Esophagus mucosa (tissue), 1 donor: ENCODE measurements around the gene CDC42. TPM values are rescaled to one million over a fixed set of nuclear protein-coding genes. Genes with fewer than 3 reads are reported as not detected.

ENCODE experiments used
- ATAC-seq: fragments of 200-7000 bp; cut with Tn5 transposase; one replicate; pipeline ENCODE4 v1.9.1; 2020
- total RNA-seq: library from RNA; stranded (reverse); gene quantifications from one replicate; pipeline ENCODE4 v1.2.4, GENCODE V29; 2023
- donor health status: DM: yes; HTN: yes; CAD: no.

CDC42 gene
- total RNA-seq, 1 donor from 2014 or later = 208 TPM

DNA sequence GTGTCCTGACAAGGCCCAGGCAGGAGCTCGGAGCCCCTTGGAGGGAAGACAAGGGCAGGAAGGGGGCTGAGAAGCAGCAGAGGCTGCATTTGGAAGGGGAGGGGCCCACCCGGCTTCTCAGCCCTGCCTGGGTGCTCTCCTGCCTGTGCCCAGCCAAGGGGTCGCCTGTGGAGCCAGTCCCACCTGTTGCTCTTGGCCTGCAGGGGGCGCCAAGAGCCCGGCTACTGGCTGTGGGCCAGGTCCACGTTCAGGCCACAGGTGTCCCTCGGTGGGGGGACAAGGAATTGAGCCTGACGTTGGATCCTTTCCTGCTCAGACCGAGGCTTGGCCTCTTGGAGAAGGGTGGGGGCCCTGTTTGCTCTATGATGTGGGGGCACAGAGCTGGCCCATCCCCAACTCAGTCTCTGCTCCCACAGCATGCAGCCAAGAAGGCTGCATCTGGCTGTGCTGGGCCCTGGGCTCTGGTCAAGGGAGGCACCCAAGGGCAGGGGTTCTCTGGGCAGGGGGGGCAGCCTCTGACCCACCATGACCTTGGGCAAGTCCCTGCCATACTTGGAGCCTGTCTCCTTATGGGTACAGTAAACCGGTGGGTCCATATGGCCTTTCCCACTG, 79.5 kb downstream of the CDC42 start:
- ATAC-seq = peak; percentile 16

DNA sequence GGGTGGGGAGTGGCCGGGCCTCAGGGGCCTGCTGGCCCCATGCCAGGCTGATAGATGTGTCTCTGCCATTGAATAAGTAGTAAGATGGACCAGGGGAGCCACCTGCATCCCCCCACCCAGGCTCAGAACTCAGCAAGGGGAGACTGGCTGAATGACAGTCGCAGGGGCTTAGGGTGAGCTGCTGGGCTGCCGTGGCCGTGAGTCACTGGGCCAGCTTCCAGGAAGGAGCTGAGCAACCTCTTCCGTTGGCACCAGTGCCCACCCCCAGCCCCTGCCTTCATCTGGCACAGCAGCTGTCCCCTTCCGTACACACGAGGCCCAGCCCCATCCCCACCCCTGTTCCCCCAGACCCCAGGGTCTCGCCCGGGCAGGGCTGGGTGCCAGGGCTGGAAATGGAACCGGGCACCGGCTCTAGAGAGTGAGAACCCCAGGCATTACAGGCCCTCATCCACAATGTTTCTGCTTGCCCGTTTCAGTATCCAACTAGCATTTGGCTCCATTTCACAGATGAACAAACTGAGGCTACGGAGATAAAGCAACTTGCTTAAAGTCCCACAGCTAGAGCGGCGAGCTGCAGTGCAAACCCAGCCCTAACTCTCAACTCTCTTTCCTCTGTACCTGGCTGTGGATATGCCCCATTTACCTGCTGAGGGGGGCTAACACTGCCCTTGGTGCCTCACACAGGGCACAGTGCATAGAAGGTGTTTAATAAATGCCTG, 80.2 kb downstream of the CDC42 start:
- peak; percentile 35 for ATAC-seq

- no peak for ATAC-seq
Observed at GRCh38 chr1:22133247-22133930, 80.9 kb downstream of the CDC42 start.

GRCh38 chr1:22133931-22134324, 81.4 kb downstream of the CDC42 start:
- ATAC-seq = no peak

DNA sequence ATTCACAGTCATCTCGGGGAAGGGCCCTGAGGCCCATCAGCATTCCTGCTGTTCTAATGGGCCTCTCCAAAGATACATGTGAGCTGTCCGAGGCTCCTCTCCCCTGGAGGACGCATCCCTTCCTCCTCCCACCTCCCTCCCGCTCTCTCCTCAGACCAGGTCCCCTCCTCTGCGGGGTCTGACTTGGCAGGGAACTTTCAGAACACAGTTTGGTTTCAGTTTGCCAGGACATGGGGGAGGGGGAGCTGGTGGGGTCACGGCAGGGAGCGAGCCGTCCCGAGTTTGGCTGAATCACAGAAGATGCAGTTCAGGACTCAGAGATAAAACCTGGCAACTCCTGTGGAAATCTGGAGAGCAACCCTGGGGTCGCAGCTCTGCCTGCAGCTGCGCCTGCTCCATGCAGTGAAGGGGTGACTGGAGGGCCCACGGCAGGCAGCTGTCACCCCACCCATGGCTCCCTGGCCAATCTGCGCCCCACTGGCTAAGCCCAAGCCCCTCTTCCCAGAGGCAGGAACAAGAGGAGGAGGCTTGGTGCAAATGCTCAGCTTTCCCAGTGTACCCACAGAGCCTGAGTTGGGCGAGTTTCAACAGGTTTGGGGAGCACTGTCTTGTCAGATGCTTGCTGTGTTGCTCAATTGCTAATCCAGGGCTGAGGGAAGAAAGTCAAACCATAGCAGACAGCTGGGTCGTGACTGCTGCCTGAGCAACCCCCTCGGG, 84.7 kb downstream of the CDC42 start:
- peak; percentile 73 for ATAC-seq

DNA sequence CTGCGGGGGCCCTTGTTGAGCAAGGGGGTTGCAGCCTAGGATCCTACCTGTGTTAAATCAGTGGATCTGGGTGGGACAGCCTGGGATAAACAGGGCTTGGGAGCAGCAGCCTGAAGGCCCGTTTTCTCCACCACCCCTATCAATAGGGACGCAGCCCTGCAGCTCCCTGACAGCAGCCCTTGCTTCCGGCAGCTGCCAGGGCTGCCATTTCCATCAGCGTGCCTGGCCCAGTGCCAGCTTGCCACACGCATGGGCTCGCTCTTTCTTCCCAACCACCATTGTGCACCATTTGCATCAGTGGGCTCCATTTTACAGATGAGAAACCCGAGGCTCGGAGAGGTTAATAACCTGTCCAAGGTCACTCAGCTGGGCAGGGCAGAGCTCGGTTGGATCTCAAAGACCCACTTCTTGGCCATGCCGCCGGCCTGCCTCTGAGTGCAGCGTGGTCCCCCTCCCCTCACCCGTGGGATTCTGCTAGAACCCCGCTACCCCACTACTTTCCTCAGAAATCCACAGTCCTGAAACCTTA, 86.6 kb downstream of the CDC42 start:
- ATAC-seq = no peak

- no peak for ATAC-seq
Observed at GRCh38 chr1:22139817-22140216, 87.3 kb downstream of the CDC42 start.

Other genes starting within 250 kb of the CDC42 start
- gene LDLRAD2, start 240.4 kb upstream of the CDC42 start, total RNA-seq = 0.04 TPM
- gene HSPG2, start 115.4 kb upstream of the CDC42 start, total RNA-seq = 91.0 TPM
- gene CELA3B, start 75.7 kb upstream of the CDC42 start, total RNA-seq = not detected
- not detected for gene CELA3A, start 51.1 kb upstream of the CDC42 start, total RNA-seq
- 7.7 TPM for gene WNT4, start 90.4 kb downstream of the CDC42 start, total RNA-seq